ENCODE measurements around the gene KCNAB3. TPM values are rescaled to one million over a fixed set of nuclear protein-coding genes. Genes with fewer than 3 reads are reported as not detected.
A peak's percentile ranks its signal among the peaks of the same experiment; 100 is the strongest.

KCNAB3 gene
- total and polyA plus RNA-seq, 9 of the 15 experiments (the other 6 are each of a cell fraction or from before 2014, with no cell fraction given) = 0.03 to 2.5 (median 1.1) TPM

GRCh38 chr17:7969433-7969832 is 39.8 kb upstream of the KCNAB3 start (continued):
- no peak for TF ChIP-seq SOX6 (IDR thresholded peaks at IDR 0.05)
- no peak for TF ChIP-seq FOXA1 (IDR thresholded peaks at IDR 0.05; ENCODE audit: borderline replicate concordance)
- no peak for TF ChIP-seq CGGBP1 (CRISPR knock-in tag; IDR thresholded peaks at IDR 0.05)
- no peak for TF ChIP-seq CHD2 (IDR thresholded peaks at IDR 0.05; ENCODE audit: low read depth, low read length)
- no peak for TF ChIP-seq BDP1 (IDR thresholded peaks at IDR 0.05; ENCODE audit: insufficient read depth, insufficient read length)

- ChIA-PET POLR2A (no interaction called here), CTCF (ENCODE audit: low intra/inter-chr PET ratio) (no interaction called here)
- in situ Hi-C loops (cut with MboI) = no loop called here
- Histone ChIP-seq H3K27ac (ENCODE audit: extremely low read depth, low read depth, low read length) (no peak overlapping the region), H4K20me1 (replicated peaks; ENCODE audit: control insufficient read depth, insufficient read depth, low read length) (no peaks in the 10 kb centered on the region), H3K27me3 (ENCODE audit: control insufficient read depth in 2 of 2, insufficient read depth in 2 of 2, low read length in 2 of 2) (peaks cover 6 to 8% of the 10 kb centered on the region in 2 experiments; a peak in 3 of 5 replicates), H3K4me3 (no peak overlapping the region), H3K9ac (ENCODE audit: insufficient read depth in 1 of 2, low read depth in 2 of 2, low read length in 2 of 2) (no peak overlapping the region; a peak in 1 of 4 replicates), H2AFZ (ENCODE audit: low read depth, low read length) (no peak overlapping the region), H3K9me1 (ENCODE audit: control insufficient read depth, insufficient read depth, low read length) (no peaks in the 10 kb centered on the region), H3K79me2 (ENCODE audit: control insufficient read depth, insufficient read depth, low read length) (no peaks in the 10 kb centered on the region), H3K9me3 (replicated peaks; ENCODE audit: control insufficient read depth, insufficient read depth, low read depth, low read length) (no peaks in the 10 kb centered on the region), H3K36me3 (ENCODE audit: control insufficient read depth, insufficient read depth, low read length) (no peaks in the 10 kb centered on the region), H3K4me2 (ENCODE audit: insufficient read depth, low read length) (no peak overlapping the region), H3K4me1 (replicated peaks in 1 of 2; ENCODE audit: control insufficient read depth in 2 of 2, insufficient read depth in 2 of 2, low read length in 2 of 2) (no peaks in the 10 kb centered on the region; a peak in 1 of 5 replicates)
- TF ChIP-seq ZNF316 (IDR thresholded peaks at IDR 0.05) = peak; percentile 84
- peak; percentile 54; the same call in 1 of the 2 replicates for TF ChIP-seq MAFK (IDR thresholded peaks at IDR 0.05; ENCODE audit: low read length)
- TF ChIP-seq E2F5 (CRISPR knock-in tag; IDR thresholded peaks at IDR 0.05) = no peak
- peak; percentile 79 for TF ChIP-seq C11orf30 (IDR thresholded peaks at IDR 0.05; ENCODE audit: low read depth)
- TF ChIP-seq MAFF (IDR thresholded peaks at IDR 0.05; ENCODE audit: low read length) = peak; percentile 64
- peak; percentile 79 for TF ChIP-seq MAFG (tag; conservative IDR thresholded peaks at IDR 0.05)
- no peak for TF ChIP-seq MLLT1 (IDR thresholded peaks at IDR 0.05)
- no peak for ATAC-seq
- no peak for FAIRE-seq
- 0% methylated on average over 2 of the region's 2 CpGs for WGBS (ENCODE audit: insufficient coverage, low coverage, missing lambda C conversion rate)
- BruUV-seq (replicated peaks) = no TSS peak
- no peak for DNase-seq (ENCODE audit: extremely low read depth in 1 of 4, low spot score in 3 of 4)
- intact Hi-C loops (cut with micrococcal nuclease) = no loop called here
These were observed 38.1 kb upstream of the KCNAB3 start for GRCh38 chr17:7967751-7968150.

Measured in K562 (cell line).